Liver (tissue), 3 donors: Measurements from ENCODE around the gene SMC6.

Experiments used
- EGR1 ChIP-seq, 2 donors: IDR thresholded peaks; 2 replicates each; pipeline ENCODE4 v1.6.1; 2016 to 2018; ENCODE audit warnings: antibody characterized with exemption in 2 of 2, low read depth in 2 of 2
- FOXA1 ChIP-seq: IDR thresholded peaks from 2 replicates; pipeline ENCODE4 v1.6.1; 2016; ENCODE audit warnings: antibody characterized with exemption
- GABPA ChIP-seq, 2 donors: IDR thresholded peaks in 1 of 2; conservative IDR thresholded peaks in 1 of 2; 2 replicates each; pipeline ENCODE4 v1.6.1; 2016; ENCODE audit warnings: antibody characterized with exemption in 2 of 2, mild to moderate bottlenecking in 1 of 2, moderate library complexity in 1 of 2
- HNF4A ChIP-seq, 2 donors: conservative IDR thresholded peaks; 2 replicates each; pipeline ENCODE4 v1.6.1; 2016; ENCODE audit warnings: antibody characterized with exemption in 2 of 2, mild to moderate bottlenecking in 2 of 2
- JUND ChIP-seq, 2 donors: IDR thresholded peaks; 2 replicates each; pipeline ENCODE4 v1.6.1; 2016; ENCODE audit warnings: antibody characterized with exemption in 2 of 2
- RAD21 ChIP-seq, 2 donors: IDR thresholded peaks; 2 replicates each; pipeline ENCODE4 v1.6.1; 2016; ENCODE audit warnings: antibody characterized with exemption in 2 of 2, mild to moderate bottlenecking in 2 of 2
- RXRA ChIP-seq, 2 donors: IDR thresholded peaks; 2 replicates each; pipeline ENCODE4 v1.6.1; 2017 to 2018; ENCODE audit warnings: antibody characterized with exemption in 2 of 2, mild to moderate bottlenecking in 1 of 2
- SP1 ChIP-seq: IDR thresholded peaks from 2 replicates; pipeline ENCODE4 v1.6.1; 2018; ENCODE audit warnings: antibody characterized with exemption, mild to moderate bottlenecking
- TAF1 ChIP-seq: conservative IDR thresholded peaks from 2 replicates; pipeline ENCODE4 v1.6.1; 2016; ENCODE audit warnings: antibody characterized with exemption, mild to moderate bottlenecking
- YY1 ChIP-seq: IDR thresholded peaks from 2 replicates; pipeline ENCODE4 v1.6.1; 2016; ENCODE audit warnings: antibody characterized with exemption, mild to moderate bottlenecking
- TF ChIP-seq, protein P1 (sequence below): fragments of 150-350 bp; IDR thresholded peaks from 2 replicates; pipeline ENCODE4 v1.5.1; 2017; ENCODE audit warnings: improper control_type of control experiment, low read depth, low read length; ENCODE audit not compliant: missing input control
- TF ChIP-seq, protein P2 (sequence below): IDR thresholded peaks from 2 replicates; pipeline ENCODE4 v1.6.1; 2016; ENCODE audit warnings: antibody characterized with exemption
- TF ChIP-seq, protein P3 (sequence below): IDR thresholded peaks from 2 replicates; pipeline ENCODE4 v1.6.1; 2016; ENCODE audit warnings: antibody characterized with exemption
- TF ChIP-seq, protein P4 (sequence below): IDR thresholded peaks from 2 replicates; pipeline ENCODE4 v1.6.1; 2016; ENCODE audit warnings: antibody characterized with exemption, mild to moderate bottlenecking
- donor health status: healthy.
- donor health status: healthy.

DNA sequence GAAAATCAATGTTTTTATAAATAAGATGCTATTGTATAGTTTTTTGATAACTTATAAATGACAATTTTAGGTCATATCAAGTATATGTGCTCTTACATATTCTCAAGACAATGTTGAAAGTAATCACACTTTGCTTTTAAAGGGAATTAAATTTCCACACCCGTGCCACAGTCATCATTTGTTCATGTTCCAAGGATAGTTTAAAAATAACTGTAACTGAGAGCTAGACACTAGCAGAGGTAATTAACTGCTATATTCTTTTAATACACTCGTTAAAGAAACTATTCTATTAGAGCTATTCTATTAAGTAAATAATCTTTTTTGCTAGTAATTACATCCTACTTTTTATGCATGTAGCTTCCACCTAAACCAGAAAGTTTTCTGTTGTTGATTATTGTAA is 18.3 kb upstream of the SMC6 start:
- TF ChIP-seq, protein P1, sequence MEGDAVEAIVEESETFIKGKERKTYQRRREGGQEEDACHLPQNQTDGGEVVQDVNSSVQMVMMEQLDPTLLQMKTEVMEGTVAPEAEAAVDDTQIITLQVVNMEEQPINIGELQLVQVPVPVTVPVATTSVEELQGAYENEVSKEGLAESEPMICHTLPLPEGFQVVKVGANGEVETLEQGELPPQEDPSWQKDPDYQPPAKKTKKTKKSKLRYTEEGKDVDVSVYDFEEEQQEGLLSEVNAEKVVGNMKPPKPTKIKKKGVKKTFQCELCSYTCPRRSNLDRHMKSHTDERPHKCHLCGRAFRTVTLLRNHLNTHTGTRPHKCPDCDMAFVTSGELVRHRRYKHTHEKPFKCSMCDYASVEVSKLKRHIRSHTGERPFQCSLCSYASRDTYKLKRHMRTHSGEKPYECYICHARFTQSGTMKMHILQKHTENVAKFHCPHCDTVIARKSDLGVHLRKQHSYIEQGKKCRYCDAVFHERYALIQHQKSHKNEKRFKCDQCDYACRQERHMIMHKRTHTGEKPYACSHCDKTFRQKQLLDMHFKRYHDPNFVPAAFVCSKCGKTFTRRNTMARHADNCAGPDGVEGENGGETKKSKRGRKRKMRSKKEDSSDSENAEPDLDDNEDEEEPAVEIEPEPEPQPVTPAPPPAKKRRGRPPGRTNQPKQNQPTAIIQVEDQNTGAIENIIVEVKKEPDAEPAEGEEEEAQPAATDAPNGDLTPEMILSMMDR: no peak
- TF ChIP-seq, protein P2, sequence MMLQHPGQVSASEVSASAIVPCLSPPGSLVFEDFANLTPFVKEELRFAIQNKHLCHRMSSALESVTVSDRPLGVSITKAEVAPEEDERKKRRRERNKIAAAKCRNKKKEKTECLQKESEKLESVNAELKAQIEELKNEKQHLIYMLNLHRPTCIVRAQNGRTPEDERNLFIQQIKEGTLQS: no peak
- TF ChIP-seq, protein P3, sequence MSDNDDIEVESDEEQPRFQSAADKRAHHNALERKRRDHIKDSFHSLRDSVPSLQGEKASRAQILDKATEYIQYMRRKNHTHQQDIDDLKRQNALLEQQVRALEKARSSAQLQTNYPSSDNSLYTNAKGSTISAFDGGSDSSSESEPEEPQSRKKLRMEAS: no peak
- no peak for TF ChIP-seq GABPA (IDR thresholded peaks at IDR 0.05 in 1 of 2, conservative IDR thresholded peaks at IDR 0.05 in 1 of 2)
- TF ChIP-seq TAF1: no peak
- no peak for TF ChIP-seq YY1
- TF ChIP-seq, protein P4, sequence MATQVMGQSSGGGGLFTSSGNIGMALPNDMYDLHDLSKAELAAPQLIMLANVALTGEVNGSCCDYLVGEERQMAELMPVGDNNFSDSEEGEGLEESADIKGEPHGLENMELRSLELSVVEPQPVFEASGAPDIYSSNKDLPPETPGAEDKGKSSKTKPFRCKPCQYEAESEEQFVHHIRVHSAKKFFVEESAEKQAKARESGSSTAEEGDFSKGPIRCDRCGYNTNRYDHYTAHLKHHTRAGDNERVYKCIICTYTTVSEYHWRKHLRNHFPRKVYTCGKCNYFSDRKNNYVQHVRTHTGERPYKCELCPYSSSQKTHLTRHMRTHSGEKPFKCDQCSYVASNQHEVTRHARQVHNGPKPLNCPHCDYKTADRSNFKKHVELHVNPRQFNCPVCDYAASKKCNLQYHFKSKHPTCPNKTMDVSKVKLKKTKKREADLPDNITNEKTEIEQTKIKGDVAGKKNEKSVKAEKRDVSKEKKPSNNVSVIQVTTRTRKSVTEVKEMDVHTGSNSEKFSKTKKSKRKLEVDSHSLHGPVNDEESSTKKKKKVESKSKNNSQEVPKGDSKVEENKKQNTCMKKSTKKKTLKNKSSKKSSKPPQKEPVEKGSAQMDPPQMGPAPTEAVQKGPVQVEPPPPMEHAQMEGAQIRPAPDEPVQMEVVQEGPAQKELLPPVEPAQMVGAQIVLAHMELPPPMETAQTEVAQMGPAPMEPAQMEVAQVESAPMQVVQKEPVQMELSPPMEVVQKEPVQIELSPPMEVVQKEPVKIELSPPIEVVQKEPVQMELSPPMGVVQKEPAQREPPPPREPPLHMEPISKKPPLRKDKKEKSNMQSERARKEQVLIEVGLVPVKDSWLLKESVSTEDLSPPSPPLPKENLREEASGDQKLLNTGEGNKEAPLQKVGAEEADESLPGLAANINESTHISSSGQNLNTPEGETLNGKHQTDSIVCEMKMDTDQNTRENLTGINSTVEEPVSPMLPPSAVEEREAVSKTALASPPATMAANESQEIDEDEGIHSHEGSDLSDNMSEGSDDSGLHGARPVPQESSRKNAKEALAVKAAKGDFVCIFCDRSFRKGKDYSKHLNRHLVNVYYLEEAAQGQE: no peak
- no peak for TF ChIP-seq EGR1 (IDR thresholded peaks at IDR 0.05; ENCODE audit: low read depth in 2 of 2)
- TF ChIP-seq FOXA1: no peak
- TF ChIP-seq JUND (IDR thresholded peaks at IDR 0.05): no peak
- TF ChIP-seq RXRA (IDR thresholded peaks at IDR 0.05): no peak
- TF ChIP-seq RAD21 (IDR thresholded peaks at IDR 0.05): no peak
- TF ChIP-seq HNF4A (conservative IDR thresholded peaks at IDR 0.05): no peak
- no peak for TF ChIP-seq SP1
